ENCODE measurements around the gene GRHL1. TPM values are rescaled to one million over a fixed set of nuclear protein-coding genes. Genes with fewer than 3 reads are reported as not detected.

GRHL1 gene
- polyA plus RNA-seq, 1 of the 3 experiments (the other 2 are of a cell fraction), result 1.0 TPM

GRCh38 chr2:10006236-10007161 lies 55.0 kb downstream of the GRHL1 start (continued):
- TF ChIP-seq FOSL2 (IDR thresholded peaks at IDR 0.05; ENCODE audit: borderline replicate concordance, low read depth), result no peak
- TF ChIP-seq PBX3 (IDR thresholded peaks at IDR 0.05), result no peak
- TF ChIP-seq GATA2 (CRISPR knock-in tag; IDR thresholded peaks at IDR 0.05), result peak; percentile 72; the same call in 1 of the 2 replicates
- TF ChIP-seq MXI1 (IDR thresholded peaks at IDR 0.05; ENCODE audit: low read depth, low read length), result peak; percentile 68; the same call in 1 of the 2 replicates
- no peak for TF ChIP-seq NFIC (IDR thresholded peaks at IDR 0.05; ENCODE audit: borderline replicate concordance)
- no peak for TF ChIP-seq IRF3 (IDR thresholded peaks at IDR 0.05; ENCODE audit: low read depth, low read length)
- TF ChIP-seq SMC3 (IDR thresholded peaks at IDR 0.05; ENCODE audit: low read depth, low read length), result no peak; the same call in 1 of the 2 replicates
- TF ChIP-seq, protein P1, sequence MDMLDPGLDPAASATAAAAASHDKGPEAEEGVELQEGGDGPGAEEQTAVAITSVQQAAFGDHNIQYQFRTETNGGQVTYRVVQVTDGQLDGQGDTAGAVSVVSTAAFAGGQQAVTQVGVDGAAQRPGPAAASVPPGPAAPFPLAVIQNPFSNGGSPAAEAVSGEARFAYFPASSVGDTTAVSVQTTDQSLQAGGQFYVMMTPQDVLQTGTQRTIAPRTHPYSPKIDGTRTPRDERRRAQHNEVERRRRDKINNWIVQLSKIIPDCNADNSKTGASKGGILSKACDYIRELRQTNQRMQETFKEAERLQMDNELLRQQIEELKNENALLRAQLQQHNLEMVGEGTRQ (IDR thresholded peaks at IDR 0.05; ENCODE audit: borderline replicate concordance, low read depth, low read length), result no peak
- TF ChIP-seq RFX5 (IDR thresholded peaks at IDR 0.05; ENCODE audit: low read length), result no peak
- TF ChIP-seq, protein P2, sequence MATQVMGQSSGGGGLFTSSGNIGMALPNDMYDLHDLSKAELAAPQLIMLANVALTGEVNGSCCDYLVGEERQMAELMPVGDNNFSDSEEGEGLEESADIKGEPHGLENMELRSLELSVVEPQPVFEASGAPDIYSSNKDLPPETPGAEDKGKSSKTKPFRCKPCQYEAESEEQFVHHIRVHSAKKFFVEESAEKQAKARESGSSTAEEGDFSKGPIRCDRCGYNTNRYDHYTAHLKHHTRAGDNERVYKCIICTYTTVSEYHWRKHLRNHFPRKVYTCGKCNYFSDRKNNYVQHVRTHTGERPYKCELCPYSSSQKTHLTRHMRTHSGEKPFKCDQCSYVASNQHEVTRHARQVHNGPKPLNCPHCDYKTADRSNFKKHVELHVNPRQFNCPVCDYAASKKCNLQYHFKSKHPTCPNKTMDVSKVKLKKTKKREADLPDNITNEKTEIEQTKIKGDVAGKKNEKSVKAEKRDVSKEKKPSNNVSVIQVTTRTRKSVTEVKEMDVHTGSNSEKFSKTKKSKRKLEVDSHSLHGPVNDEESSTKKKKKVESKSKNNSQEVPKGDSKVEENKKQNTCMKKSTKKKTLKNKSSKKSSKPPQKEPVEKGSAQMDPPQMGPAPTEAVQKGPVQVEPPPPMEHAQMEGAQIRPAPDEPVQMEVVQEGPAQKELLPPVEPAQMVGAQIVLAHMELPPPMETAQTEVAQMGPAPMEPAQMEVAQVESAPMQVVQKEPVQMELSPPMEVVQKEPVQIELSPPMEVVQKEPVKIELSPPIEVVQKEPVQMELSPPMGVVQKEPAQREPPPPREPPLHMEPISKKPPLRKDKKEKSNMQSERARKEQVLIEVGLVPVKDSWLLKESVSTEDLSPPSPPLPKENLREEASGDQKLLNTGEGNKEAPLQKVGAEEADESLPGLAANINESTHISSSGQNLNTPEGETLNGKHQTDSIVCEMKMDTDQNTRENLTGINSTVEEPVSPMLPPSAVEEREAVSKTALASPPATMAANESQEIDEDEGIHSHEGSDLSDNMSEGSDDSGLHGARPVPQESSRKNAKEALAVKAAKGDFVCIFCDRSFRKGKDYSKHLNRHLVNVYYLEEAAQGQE (IDR thresholded peaks at IDR 0.05; ENCODE audit: low read depth, low read length), result no peak
- TF ChIP-seq, protein P3, sequence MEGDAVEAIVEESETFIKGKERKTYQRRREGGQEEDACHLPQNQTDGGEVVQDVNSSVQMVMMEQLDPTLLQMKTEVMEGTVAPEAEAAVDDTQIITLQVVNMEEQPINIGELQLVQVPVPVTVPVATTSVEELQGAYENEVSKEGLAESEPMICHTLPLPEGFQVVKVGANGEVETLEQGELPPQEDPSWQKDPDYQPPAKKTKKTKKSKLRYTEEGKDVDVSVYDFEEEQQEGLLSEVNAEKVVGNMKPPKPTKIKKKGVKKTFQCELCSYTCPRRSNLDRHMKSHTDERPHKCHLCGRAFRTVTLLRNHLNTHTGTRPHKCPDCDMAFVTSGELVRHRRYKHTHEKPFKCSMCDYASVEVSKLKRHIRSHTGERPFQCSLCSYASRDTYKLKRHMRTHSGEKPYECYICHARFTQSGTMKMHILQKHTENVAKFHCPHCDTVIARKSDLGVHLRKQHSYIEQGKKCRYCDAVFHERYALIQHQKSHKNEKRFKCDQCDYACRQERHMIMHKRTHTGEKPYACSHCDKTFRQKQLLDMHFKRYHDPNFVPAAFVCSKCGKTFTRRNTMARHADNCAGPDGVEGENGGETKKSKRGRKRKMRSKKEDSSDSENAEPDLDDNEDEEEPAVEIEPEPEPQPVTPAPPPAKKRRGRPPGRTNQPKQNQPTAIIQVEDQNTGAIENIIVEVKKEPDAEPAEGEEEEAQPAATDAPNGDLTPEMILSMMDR (IDR thresholded peaks at IDR 0.05), result no peak
- TF ChIP-seq MEF2A (IDR thresholded peaks at IDR 0.05; ENCODE audit: borderline replicate concordance, low read depth), result no peak

Data from SK-N-SH (cell line).